Fibroblast of lung (primary cell): ENCODE results near the gene SLC27A1.

Experiments used
- EZH2 ChIP-seq: IDR thresholded peaks from 2 replicates; pipeline ENCODE4 v1.5.1; 2012; ENCODE audit warnings: low read length, control low read depth, mild to moderate bottlenecking; ENCODE audit errors: missing control alignments
- TF ChIP-seq, protein P1 (sequence below), 2 donors: IDR thresholded peaks in 1 of 2; conservative IDR thresholded peaks in 1 of 2; 1 replicate in 1 of 2; 2 replicates in 1 of 2; pipeline ENCODE4 v1.5.1; 2011 to 2012; ENCODE audit warnings: low read length in 2 of 2, control low read depth in 1 of 2, inconsistent platforms in 1 of 2, low read depth in 1 of 2, mild to moderate bottlenecking in 1 of 2

GRCh38 chr19:17534767-17535166 is 64.4 kb downstream of the SLC27A1 start:
- TF ChIP-seq, protein P1, sequence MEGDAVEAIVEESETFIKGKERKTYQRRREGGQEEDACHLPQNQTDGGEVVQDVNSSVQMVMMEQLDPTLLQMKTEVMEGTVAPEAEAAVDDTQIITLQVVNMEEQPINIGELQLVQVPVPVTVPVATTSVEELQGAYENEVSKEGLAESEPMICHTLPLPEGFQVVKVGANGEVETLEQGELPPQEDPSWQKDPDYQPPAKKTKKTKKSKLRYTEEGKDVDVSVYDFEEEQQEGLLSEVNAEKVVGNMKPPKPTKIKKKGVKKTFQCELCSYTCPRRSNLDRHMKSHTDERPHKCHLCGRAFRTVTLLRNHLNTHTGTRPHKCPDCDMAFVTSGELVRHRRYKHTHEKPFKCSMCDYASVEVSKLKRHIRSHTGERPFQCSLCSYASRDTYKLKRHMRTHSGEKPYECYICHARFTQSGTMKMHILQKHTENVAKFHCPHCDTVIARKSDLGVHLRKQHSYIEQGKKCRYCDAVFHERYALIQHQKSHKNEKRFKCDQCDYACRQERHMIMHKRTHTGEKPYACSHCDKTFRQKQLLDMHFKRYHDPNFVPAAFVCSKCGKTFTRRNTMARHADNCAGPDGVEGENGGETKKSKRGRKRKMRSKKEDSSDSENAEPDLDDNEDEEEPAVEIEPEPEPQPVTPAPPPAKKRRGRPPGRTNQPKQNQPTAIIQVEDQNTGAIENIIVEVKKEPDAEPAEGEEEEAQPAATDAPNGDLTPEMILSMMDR (conservative IDR thresholded peaks at IDR 0.05 in 1 of 2, IDR thresholded peaks at IDR 0.05 in 1 of 2; ENCODE audit: low read depth in 1 of 2, low read length in 2 of 2): no peak
- TF ChIP-seq EZH2: no peak
